ENCODE measurements around the gene VPS35L.

The VPS35L gene

DNA sequence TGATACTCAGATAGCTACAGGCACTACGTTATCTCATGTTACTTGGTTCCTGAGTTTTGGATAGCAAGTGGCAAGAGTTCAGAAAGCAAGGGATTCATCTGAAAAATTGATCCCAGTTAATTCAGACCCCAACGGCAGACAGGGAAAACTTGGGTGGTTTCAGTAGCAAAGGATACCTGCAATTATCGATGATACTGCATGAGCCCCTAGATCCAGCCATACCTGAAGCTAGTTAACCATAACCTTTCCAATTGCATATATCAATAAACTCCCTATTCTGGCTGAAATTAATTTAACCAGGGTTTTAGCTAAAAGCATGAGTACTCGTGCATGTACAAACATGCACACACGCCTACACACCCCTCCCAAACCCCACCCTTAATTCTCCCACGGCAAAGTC is 158.2 kb downstream of the VPS35L start:
- H3K4me3 ChIP-seq (ENCODE audit: low read depth, low read length) = no peak overlapping the region
- TF ChIP-seq CTCF (IDR thresholded peaks at IDR 0.05; ENCODE audit: low read depth, low read length) = no peak

DNA sequence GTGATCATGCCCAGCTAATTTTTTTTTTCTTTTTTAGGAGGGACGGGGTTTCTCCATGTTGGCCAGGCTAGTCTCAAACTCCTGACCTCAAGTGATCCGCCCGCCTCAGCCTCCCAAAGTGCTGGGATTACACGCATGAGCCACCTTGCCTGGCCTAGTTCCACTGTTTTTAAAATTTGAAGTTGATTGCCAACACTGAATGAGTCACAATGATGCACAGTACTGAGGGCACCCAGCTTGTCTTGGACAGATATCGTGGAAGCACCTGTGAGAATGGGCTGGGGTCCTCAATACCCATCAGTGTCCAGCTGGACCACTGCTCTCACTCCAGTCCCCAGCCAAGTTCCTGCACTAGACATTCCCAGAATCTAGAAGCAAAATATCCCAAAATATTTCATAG is 160.1 kb downstream of the VPS35L start:
- H3K4me3 ChIP-seq (ENCODE audit: low read depth, low read length) = no peak overlapping the region
- TF ChIP-seq CTCF (IDR thresholded peaks at IDR 0.05; ENCODE audit: low read depth, low read length) = no peak

GRCh38 chr16:19716183-19716582 is 160.7 kb downstream of the VPS35L start:
- peak overlapping the region; percentile 91 for H3K4me3 ChIP-seq (ENCODE audit: low read depth, low read length)
- no peak for TF ChIP-seq CTCF (IDR thresholded peaks at IDR 0.05; ENCODE audit: low read depth, low read length)

DNA sequence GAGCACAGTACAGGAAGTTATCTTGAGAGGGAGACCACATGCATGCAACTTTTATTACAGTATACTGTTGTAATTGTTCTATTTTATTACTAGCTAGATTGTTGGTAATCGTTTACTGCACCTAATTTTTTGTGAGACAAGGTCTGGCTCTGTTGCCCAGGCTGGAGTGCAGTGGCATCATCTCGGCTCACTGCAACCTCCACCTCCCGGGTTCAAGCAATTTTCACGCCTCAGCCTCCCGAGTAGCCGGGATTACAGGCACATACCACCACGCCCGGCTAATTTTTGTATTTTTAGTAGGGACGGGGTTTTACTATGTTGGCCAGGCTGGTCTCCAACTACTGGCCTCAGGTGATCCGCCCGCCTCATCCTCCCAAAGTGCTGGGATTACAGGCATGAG is 161.2 kb downstream of the VPS35L start:
- H3K4me3 ChIP-seq (ENCODE audit: low read depth, low read length) = peak overlapping the region; percentile 91

DNA sequence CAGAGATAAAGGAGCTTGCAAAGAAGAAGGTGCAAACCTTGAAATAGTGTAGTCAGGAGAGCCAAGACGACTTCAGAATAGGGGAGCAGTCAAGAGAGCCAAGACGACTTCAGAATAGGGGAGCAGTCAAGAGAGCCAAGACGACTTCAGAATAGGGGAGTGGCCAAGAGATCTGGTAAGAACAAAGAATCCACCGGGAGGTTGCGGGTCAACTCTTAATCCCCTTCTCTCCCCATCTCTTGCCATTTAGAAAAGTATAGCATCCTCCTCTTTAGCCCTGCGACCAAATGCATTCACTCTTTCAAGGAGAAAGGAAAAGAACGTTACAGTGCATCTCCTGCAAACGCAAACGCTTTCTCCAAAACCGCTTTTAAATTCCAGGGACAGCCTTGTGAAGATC is 161.8 kb downstream of the VPS35L start:
- H3K4me3 ChIP-seq (ENCODE audit: low read depth, low read length) = peak overlapping the region; percentile 91
- no peak for TF ChIP-seq CTCF (IDR thresholded peaks at IDR 0.05; ENCODE audit: low read depth, low read length)

- peak within 1 kb of the TSS; percentile 91 for H3K4me3 ChIP-seq (ENCODE audit: low read depth, low read length)
- no peak for TF ChIP-seq CTCF (IDR thresholded peaks at IDR 0.05; ENCODE audit: low read depth, low read length)
These were observed 162.5 kb downstream of the VPS35L start, which contains the start of the genes IQCK and KNOP1 for GRCh38 chr16:19717741-19718623. IQCK (plus strand) TSS chr16:19718271; CDS start chr16:19718307, 36 bp downstream. KNOP1 (minus strand) TSS chr16:19718227; CDS start chr16:19715035, 3,192 bp downstream.

GRCh38 chr16:19718624-19718965 is 163.1 kb downstream of the VPS35L start:
- TF ChIP-seq CTCF (IDR thresholded peaks at IDR 0.05; ENCODE audit: low read depth, low read length) = no peak
- peak overlapping the region; percentile 91 for H3K4me3 ChIP-seq (ENCODE audit: low read depth, low read length)
